ENCODE results near the gene RASAL3.

RASAL3 gene

GRCh38 chr19:15432629-15433518 lies 31.5 kb downstream of the RASAL3 start:
- peak; percentile 93 to 94 for DNase-seq

- DNase-seq = peak in 1 of 2 donors; percentile 19
Observed at GRCh38 chr19:15432018-15432494, 32.3 kb downstream of the RASAL3 start.

GRCh38 chr19:15431396-15432017 lies 32.8 kb downstream of the RASAL3 start:
- DNase-seq = no peak

- DNase-seq = no peak
Observed at GRCh38 chr19:15430526-15431120, 33.7 kb downstream of the RASAL3 start.

GRCh38 chr19:15429825-15430467 lies 34.4 kb downstream of the RASAL3 start:
- DNase-seq = no peak

GRCh38 chr19:15428956-15429824 lies 35.2 kb downstream of the RASAL3 start:
- DNase-seq = no peak

GRCh38 chr19:15427991-15428471 lies 36.3 kb downstream of the RASAL3 start:
- DNase-seq = no peak

GRCh38 chr19:15427350-15427700 lies 37.0 kb downstream of the RASAL3 start:
- no peak for DNase-seq

GRCh38 chr19:15426485-15427349 lies 37.6 kb downstream of the RASAL3 start:
- DNase-seq = no peak

GRCh38 chr19:15425321-15425950 lies 38.9 kb downstream of the RASAL3 start:
- DNase-seq = no peak

GRCh38 chr19:15424692-15425272 lies 39.6 kb downstream of the RASAL3 start:
- no peak for DNase-seq

- DNase-seq = no peak
Observed at GRCh38 chr19:15424121-15424520, 40.2 kb downstream of the RASAL3 start.

- no peak for DNase-seq
Observed at GRCh38 chr19:15423130-15423529, 41.2 kb downstream of the RASAL3 start.

GRCh38 chr19:15422296-15423075 lies 41.9 kb downstream of the RASAL3 start:
- no peak for DNase-seq

GRCh38 chr19:15421721-15422260 lies 42.6 kb downstream of the RASAL3 start:
- DNase-seq = no peak

- DNase-seq = no peak
Observed at GRCh38 chr19:15421136-15421695, 43.1 kb downstream of the RASAL3 start.

- no peak for DNase-seq
Observed at GRCh38 chr19:15419413-15420025, 44.8 kb downstream of the RASAL3 start.

Measured in inflammatory macrophage (primary cell).